ENCODE results near the gene PRKCD.

PRKCD gene

DNA sequence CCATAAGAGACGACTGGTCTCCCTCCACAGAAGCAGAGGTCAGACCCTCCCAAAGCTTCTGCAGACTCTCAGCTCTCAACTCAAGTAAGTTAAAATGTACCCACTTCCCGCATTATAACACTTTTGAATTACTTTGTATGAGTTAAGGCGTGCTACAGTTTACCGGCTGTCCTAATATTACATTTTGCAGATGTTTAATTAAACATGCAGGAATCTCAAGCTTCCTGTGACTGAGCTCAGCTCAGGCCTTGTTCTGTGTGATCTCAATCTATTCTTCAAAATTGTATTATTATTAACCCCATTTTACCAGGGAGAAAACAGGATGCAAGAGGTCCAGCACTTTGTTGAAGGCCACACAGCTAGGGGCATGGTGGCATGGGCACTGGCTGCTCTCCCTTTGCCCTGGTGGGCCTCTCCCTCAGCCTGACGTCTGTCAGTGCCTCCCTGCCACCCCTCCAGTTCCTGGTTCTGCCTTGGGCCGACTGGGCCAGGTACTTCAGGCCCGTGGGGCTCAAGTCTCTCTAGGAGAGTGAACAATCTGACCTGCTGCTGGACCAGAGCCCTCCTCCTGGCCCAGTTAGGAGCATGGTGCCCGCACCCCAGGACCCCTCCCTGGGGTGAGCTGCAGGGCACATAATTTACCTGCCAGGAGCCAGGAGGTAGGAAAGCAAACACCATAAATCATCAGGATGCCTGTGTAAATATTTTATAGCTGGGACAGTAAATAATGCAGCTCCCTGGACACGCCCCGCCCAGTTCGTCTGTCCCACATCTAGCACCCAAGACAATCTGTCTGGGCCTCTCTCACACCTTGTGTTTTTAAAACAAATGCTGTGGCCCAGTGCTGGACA lies 15.9 kb upstream of the PRKCD start:
- TF ChIP-seq, protein P1, sequence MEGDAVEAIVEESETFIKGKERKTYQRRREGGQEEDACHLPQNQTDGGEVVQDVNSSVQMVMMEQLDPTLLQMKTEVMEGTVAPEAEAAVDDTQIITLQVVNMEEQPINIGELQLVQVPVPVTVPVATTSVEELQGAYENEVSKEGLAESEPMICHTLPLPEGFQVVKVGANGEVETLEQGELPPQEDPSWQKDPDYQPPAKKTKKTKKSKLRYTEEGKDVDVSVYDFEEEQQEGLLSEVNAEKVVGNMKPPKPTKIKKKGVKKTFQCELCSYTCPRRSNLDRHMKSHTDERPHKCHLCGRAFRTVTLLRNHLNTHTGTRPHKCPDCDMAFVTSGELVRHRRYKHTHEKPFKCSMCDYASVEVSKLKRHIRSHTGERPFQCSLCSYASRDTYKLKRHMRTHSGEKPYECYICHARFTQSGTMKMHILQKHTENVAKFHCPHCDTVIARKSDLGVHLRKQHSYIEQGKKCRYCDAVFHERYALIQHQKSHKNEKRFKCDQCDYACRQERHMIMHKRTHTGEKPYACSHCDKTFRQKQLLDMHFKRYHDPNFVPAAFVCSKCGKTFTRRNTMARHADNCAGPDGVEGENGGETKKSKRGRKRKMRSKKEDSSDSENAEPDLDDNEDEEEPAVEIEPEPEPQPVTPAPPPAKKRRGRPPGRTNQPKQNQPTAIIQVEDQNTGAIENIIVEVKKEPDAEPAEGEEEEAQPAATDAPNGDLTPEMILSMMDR (IDR thresholded peaks at IDR 0.05; ENCODE audit: control insufficient read depth, insufficient read depth, low read depth, low read length, missing control alignments) = no peak
- DNase-seq (ENCODE audit: low read depth) = no peak
- no peak overlapping the region for H3K4me3 ChIP-seq (ENCODE audit: control insufficient read depth, low read depth, low read length)

DNA sequence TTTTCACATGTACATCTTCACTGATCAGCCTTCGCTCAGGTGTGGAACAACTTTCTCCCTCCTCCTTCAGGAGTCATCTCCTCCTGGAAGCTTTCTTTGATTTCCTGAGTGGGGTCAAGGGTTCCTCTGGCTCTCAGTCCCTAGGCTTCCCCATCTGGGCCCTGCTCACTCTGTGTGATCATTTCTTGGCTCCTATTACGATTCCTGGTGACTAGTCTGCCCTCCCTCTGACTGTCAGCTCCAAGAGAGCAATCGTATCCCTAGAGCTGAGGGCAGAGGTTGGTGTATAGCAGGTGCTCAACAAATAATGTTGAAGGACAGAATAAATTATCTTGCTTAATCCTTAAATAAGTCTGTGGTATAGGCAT lies 15.3 kb upstream of the PRKCD start:
- DNase-seq (ENCODE audit: low read depth) = no peak
- no peak overlapping the region for H3K4me3 ChIP-seq (ENCODE audit: control insufficient read depth, low read depth, low read length)
- TF ChIP-seq, protein P1 (IDR thresholded peaks at IDR 0.05; ENCODE audit: control insufficient read depth, insufficient read depth, low read depth, low read length, missing control alignments) = no peak

DNA sequence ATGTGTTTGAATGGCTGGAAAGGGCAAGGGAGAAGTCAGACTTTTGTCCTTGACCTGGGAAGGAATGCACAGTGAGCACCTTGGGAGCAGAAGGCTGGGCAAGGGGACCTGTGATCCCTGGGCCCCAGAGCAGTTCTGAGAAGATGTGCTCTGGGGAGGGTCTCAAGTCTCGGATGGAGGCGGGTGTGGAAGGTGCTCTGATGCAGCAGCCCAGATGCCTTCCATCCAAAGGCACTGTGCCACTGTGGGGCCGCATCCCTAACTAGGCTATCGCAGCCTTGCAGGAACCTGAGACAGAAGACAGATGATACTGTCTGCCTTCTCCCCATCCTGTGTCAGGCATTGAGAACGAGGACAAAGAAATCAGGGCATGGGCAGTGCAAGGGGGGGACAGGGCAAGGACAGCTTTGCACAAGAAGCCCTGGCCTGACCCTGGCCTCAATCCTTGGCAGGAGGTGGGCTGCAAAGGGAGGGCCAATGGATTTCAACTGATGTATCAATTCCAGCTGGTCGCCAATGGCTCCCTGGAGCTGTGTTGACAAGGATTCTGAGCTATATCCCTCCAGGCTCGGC lies 14.6 kb upstream of the PRKCD start:
- no peak overlapping the region for H3K4me3 ChIP-seq (ENCODE audit: control insufficient read depth, low read depth, low read length)
- no peak for DNase-seq (ENCODE audit: low read depth)
- TF ChIP-seq, protein P1 (IDR thresholded peaks at IDR 0.05; ENCODE audit: control insufficient read depth, insufficient read depth, low read depth, low read length, missing control alignments) = no peak

DNA sequence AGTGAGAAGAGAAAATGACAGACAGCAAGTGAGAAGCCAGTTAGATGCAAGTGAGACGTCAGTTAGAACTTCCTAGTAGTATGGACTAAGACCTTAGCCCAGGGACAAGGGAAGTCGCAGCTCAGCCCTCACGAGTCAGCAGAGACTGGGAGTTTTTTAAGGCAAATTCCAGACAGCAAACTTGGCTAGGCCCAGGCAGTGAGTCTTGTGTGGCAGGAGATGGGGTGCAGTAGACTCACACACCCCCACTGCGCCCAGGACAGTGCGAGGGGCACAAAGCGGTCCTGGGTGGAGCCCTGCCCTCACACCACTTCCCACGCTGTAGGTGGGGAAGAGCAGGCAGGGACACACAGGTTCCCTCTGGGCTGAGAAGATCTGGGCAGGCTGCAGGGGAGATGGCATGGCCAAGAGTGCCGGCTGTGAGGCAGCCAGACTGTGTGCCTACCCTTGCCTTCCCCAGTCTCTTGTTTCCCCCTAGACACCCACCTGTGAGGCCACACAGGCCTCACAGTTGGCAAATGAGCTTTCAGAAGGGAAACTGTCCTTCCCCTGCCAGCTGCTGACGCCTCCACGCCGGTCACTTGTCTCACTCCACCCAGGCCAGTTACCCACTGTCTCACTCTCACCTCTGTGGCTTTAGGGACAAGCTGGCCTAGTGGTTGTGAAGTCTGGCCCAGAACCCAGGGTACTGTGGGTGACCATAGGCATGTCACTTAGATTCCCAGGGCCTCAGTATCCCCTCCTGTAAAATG lies 13.7 kb upstream of the PRKCD start:
- TF ChIP-seq, protein P1 (IDR thresholded peaks at IDR 0.05; ENCODE audit: control insufficient read depth, insufficient read depth, low read depth, low read length, missing control alignments) = no peak
- no peak overlapping the region for H3K4me3 ChIP-seq (ENCODE audit: control insufficient read depth, low read depth, low read length)
- DNase-seq (ENCODE audit: low read depth) = no peak

DNA sequence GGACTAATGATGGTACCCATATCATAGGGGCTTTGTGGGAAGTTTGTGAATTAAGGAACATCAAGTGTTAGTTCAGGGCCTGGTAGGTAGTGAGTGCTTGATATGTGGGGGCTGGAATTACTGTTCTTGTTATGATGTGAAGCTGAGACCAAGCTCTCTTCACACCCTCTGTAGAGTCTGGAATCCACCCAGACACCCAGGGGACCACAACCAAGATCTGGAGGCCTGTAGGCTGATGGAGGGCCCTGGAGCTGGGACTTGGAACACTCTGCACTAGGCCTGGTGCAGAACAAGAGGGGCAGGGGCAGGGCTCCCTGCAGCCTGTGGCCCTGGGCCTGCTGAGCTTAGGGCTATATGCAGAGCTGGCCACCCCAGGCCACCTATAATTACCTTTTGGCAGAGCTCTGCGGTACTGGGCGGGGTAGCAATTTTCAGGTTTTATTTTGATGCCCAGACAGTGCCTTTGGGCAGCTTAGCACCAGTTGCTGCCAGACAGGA lies 13.1 kb upstream of the PRKCD start:
- DNase-seq (ENCODE audit: low read depth) = no peak
- no peak overlapping the region for H3K4me3 ChIP-seq (ENCODE audit: control insufficient read depth, low read depth, low read length)
- TF ChIP-seq, protein P1 (IDR thresholded peaks at IDR 0.05; ENCODE audit: control insufficient read depth, insufficient read depth, low read depth, low read length, missing control alignments) = no peak

DNA sequence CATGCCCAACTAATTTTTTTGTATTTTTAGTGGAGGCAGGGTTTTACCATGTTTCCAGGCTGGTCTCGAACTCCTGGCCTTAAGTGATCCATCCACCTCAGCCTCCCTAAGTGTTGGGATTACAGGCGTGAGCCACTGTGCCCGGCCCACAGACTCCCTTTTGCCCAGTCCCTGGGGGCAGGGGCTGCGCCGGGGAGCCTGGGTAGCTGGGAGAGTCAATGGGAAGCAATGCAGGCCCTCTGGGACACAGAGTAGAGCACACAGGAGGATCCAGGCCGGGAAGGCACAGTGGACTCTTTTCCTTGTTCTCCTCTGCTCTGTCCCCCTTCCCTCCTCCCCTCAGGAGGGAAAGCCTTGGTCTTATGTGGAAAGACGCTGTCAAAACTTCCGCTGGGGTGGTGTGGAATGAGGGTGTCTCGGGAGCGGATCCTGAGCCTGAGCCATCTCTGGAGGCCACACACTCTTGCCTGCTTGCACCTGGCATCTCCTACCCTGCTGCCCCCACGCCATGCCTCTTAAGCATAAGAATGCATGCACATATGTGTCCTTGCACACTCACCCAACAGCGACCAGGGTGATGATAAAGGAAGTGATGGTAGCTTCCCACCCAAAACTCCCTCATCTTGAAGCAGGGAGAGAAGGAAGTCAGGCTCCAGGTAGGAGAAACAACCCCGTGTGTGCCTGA lies 11.9 kb upstream of the PRKCD start:
- H3K4me3 ChIP-seq (ENCODE audit: control insufficient read depth, low read depth, low read length) = no peak overlapping the region
- TF ChIP-seq, protein P1 (IDR thresholded peaks at IDR 0.05; ENCODE audit: control insufficient read depth, insufficient read depth, low read depth, low read length, missing control alignments) = no peak
- no peak for DNase-seq (ENCODE audit: low read depth)
